Measurements from ENCODE around the gene RHBDF1.

- no peak for TF ChIP-seq CTCF (IDR thresholded peaks at IDR 0.05)
- no peak for TF ChIP-seq POLR2A (IDR thresholded peaks at IDR 0.05)
- TF ChIP-seq EP300 (IDR thresholded peaks at IDR 0.05; ENCODE audit: low read depth): no peak
- TF ChIP-seq POLR2AphosphoS5 (IDR thresholded peaks at IDR 0.05): no peak
Observed at GRCh38 chr16:58491-59439, 13.7 kb downstream of the RHBDF1 start.

Data from transverse colon (tissue), 4 donors.